IMR-90 (cell line): ENCODE results near the gene RGS9. TPM values are rescaled to one million over a fixed set of nuclear protein-coding genes. Genes with fewer than 3 reads are reported as not detected.
A peak's percentile ranks its signal among the peaks of the same experiment; 100 is the strongest.

ENCODE experiments used
- ATAC-seq: fragments of 200-7000 bp; cut with Tn5 transposase; 2 replicates; pipeline ENCODE4 v1.9.1; 2020; ENCODE audit warnings: low read depth, mild to moderate bottlenecking, moderate library complexity
- BruUV-seq: library from RNA; stranded (reverse); fragments of 400-500 nt; replicated peaks from 2 replicates; lab custom pipeline; 2021; lab: Mats Ljungman, UMichigan
- CTCF ChIA-PET: fragments of 300-600 bp; formaldehyde crosslinking; extraction: SDS; loops from one replicate; lab custom pipeline; 2021; ENCODE audit warnings: antibody characterized with exemption; lab: Yijun Ruan, JAX
- POLR2A ChIA-PET: fragments of 300-600 bp; sonication (Branson Sonifier 250); formaldehyde crosslinking; loops from one replicate; lab custom pipeline; 2022; ENCODE audit warnings: antibody characterized with exemption; ENCODE audit not compliant: unreplicated experiment; lab: Charles Lee
- DNase-seq: peaks from one replicate; pipeline ENCODE4 v3.0.0; 2013
- H2AFZ ChIP-seq: replicated peaks from 2 replicates; pipeline ENCODE3; 2013; ENCODE audit warnings: low read length, mild to moderate bottlenecking; ENCODE audit not compliant: poor library complexity
- H2AK5ac ChIP-seq: 2 replicates; pipeline ENCODE4 v1.6.1; 2013; ENCODE audit warnings: low read depth, low read length, inconsistent platforms
- H2AK9ac ChIP-seq: replicated peaks from 2 replicates; pipeline ENCODE3; 2013; ENCODE audit warnings: mild to moderate bottlenecking, low read depth, low read length, moderate library complexity; ENCODE audit not compliant: poor library complexity
- H2BK120ac ChIP-seq: 2 replicates; pipeline ENCODE4 v1.6.1; 2013; ENCODE audit warnings: low read depth, low read length, inconsistent platforms
- H2BK15ac ChIP-seq: 3 replicates; pipeline ENCODE4 v1.6.1; 2013; ENCODE audit warnings: low read depth, low read length, inconsistent platforms
- H2BK20ac ChIP-seq: 2 replicates; pipeline ENCODE4 v1.6.1; 2013; ENCODE audit warnings: low read depth, mild to moderate bottlenecking, inconsistent platforms, low read length, moderate library complexity
- H2BK5ac ChIP-seq: 2 replicates; pipeline ENCODE4 v1.6.1; 2013; ENCODE audit warnings: mild to moderate bottlenecking, low read depth, low read length, inconsistent platforms; ENCODE audit not compliant: poor library complexity, severe bottlenecking
- H3K14ac ChIP-seq: replicated peaks from 2 replicates; pipeline ENCODE4 v1.6.1; 2013; ENCODE audit warnings: low read depth, low read length, inconsistent platforms
- H3K18ac ChIP-seq: 2 replicates; pipeline ENCODE4 v1.6.1; 2013; ENCODE audit warnings: low read depth, low read length, control low read depth
- H3K23ac ChIP-seq: 2 replicates; pipeline ENCODE4 v1.6.1; 2013; ENCODE audit warnings: low read depth, low read length, inconsistent platforms
- H3K27ac ChIP-seq: 2 replicates; pipeline ENCODE4 v1.5.1; 2013; ENCODE audit warnings: mild to moderate bottlenecking, control low read depth, low read length; ENCODE audit not compliant: insufficient read depth
- H3K27me3 ChIP-seq: 2 replicates; pipeline ENCODE4 v1.6.1; 2013; ENCODE audit warnings: low read length; ENCODE audit not compliant: control insufficient read depth, insufficient read depth
- H3K36me3 ChIP-seq: 2 replicates; pipeline ENCODE4 v1.6.1; 2013; ENCODE audit warnings: low read length, mixed read lengths; ENCODE audit not compliant: control insufficient read depth, insufficient read depth
- H3K4ac ChIP-seq: 2 replicates; pipeline ENCODE4 v1.6.1; 2013; ENCODE audit warnings: low read depth, low read length, inconsistent platforms
- H3K4me1 ChIP-seq: 2 replicates; pipeline ENCODE4 v1.6.1; 2013; ENCODE audit warnings: low read length, mixed read lengths; ENCODE audit not compliant: control insufficient read depth, insufficient read depth
- H3K4me2 ChIP-seq: 2 replicates; pipeline ENCODE4 v1.6.1; 2013; ENCODE audit warnings: low read depth, mild to moderate bottlenecking, control low read depth, low read length, moderate library complexity
- H3K4me3 ChIP-seq: 2 replicates; pipeline ENCODE4 v1.5.1; 2013; ENCODE audit warnings: low read depth, mild to moderate bottlenecking, control low read depth, low read length, moderate library complexity; ENCODE audit not compliant: insufficient read depth
- H3K56ac ChIP-seq: 2 replicates; pipeline ENCODE4 v1.6.1; 2013; ENCODE audit warnings: low read length, inconsistent platforms; ENCODE audit not compliant: insufficient read depth; ENCODE audit errors: extremely low read depth
- H3K79me1 ChIP-seq, 2 experiments: 2 replicates each; pipeline ENCODE4 v1.6.1; 2013; ENCODE audit warnings: low read length in 2 of 2, inconsistent platforms in 1 of 2, low read depth in 1 of 2
- H3K9ac ChIP-seq: 2 replicates; pipeline ENCODE4 v1.6.1; 2013; ENCODE audit warnings: low read depth, low read length, control low read depth
- H3K9me1 ChIP-seq: 2 replicates; pipeline ENCODE4 v1.6.1; 2013; ENCODE audit warnings: low read length, inconsistent platforms; ENCODE audit not compliant: insufficient read depth
- H3K9me3 ChIP-seq: 2 replicates; pipeline ENCODE4 v1.6.1; 2013; ENCODE audit warnings: low read length; ENCODE audit not compliant: control insufficient read depth, insufficient read depth
- H4K20me1 ChIP-seq: 2 replicates; pipeline ENCODE4 v1.6.1; 2013; ENCODE audit warnings: low read length, inconsistent platforms; ENCODE audit not compliant: insufficient read depth
- H4K5ac ChIP-seq: 2 replicates; pipeline ENCODE4 v1.6.1; 2013; ENCODE audit warnings: mild to moderate bottlenecking, low read depth, low read length, control low read depth
- H4K8ac ChIP-seq, 2 experiments: 2 replicates each; pipeline ENCODE4 v1.6.1; 2013; ENCODE audit warnings: low read depth in 2 of 2, low read length in 2 of 2, control low read depth in 1 of 2, inconsistent platforms in 1 of 2
- H4K91ac ChIP-seq: 2 replicates; pipeline ENCODE4 v1.6.1; 2013; ENCODE audit warnings: low read depth, low read length, inconsistent platforms; ENCODE audit not compliant: insufficient read depth
- FOS ChIP-seq: fragments of 150-350 bp; IDR thresholded peaks from 2 replicates; pipeline ENCODE4 v1.6.1; 2016; ENCODE audit warnings: low read depth, low read length
- MAFK ChIP-seq: IDR thresholded peaks from 2 replicates; pipeline ENCODE4 v1.6.1; 2012; ENCODE audit warnings: low read depth, low read length, improper control_type of control experiment
- MAZ ChIP-seq: IDR thresholded peaks from 2 replicates; pipeline ENCODE4 v1.6.1; 2012; ENCODE audit warnings: low read depth, mild to moderate bottlenecking, low read length, improper control_type of control experiment, moderate library complexity, borderline replicate concordance
- MXI1 ChIP-seq: IDR thresholded peaks from 2 replicates; pipeline ENCODE4 v1.6.1; 2012; ENCODE audit warnings: low read depth, mild to moderate bottlenecking, low read length, moderate library complexity, borderline replicate concordance
- NFE2L2 ChIP-seq: fragments of 150-350 bp; IDR thresholded peaks from 2 replicates; pipeline ENCODE4 v1.6.1; 2016; ENCODE audit warnings: low read depth, mild to moderate bottlenecking, low read length
- POLR2A ChIP-seq: IDR thresholded peaks from 2 replicates; pipeline ENCODE4 v1.6.1; 2012; ENCODE audit warnings: mild to moderate bottlenecking, low read depth, low read length
- SMC3 ChIP-seq: fragments of 150-350 bp; IDR thresholded peaks from 2 replicates; pipeline ENCODE4 v1.6.1; 2016; ENCODE audit warnings: low read depth, mild to moderate bottlenecking, antibody characterized with exemption, low read length, moderate library complexity
- WGBS, 2 experiments: methylation state at CpG; one replicate each; pipeline versions ENCODE4 v1.1.5 to v1.1.7; 2013; ENCODE audit warnings: missing lambda C conversion rate in 2 of 2; ENCODE audit not compliant: insufficient read length in 1 of 2; ENCODE audit errors: extremely low coverage in 2 of 2; 5-methylcytosine and 5-hydroxymethylcytosine counted together
- dilution Hi-C: fragments of 300-500 bp; cut with HindIII; formaldehyde crosslinking; loops from one replicate; pipeline ENCODE4 v1.14.3; 2018; ENCODE audit warnings: low sequenced_read_pairs; ENCODE audit not compliant: unreplicated experiment
- in situ Hi-C: fragments of 300-500 bp; cut with MboI; formaldehyde crosslinking; loops from 3 replicates; pipeline ENCODE4 v1.14.3; 2019; ENCODE audit warnings: low sequenced_read_pairs, inconsistent platforms, mixed read lengths
- intact Hi-C: fragments of 100-400 bp; cut with micrococcal nuclease; formaldehyde crosslinking; loops from 2 replicates; pipeline ENCODE4 v1.10.0; 2022
- polyA plus RNA-seq, 3 experiments: library from polyadenylated mRNA; depleted of rRNA; stranded (reverse); fragments of >200 nt; gene quantifications; 2 replicates each; pipeline ENCODE4 v1.2.3, GENCODE V29; 2012; ENCODE audit warnings: low replicate concordance in 1 of 3
- total RNA-seq: library from RNA; depleted of rRNA; stranded (reverse); fragments of >200 nt; gene quantifications from 2 replicates; pipeline ENCODE4 v1.2.3, GENCODE V29; 2012

Gene RGS9
- total and polyA plus RNA-seq, 2 of the 4 experiments (the other 2 are of a cell fraction), result 0.90 to 1.1 TPM

DNA sequence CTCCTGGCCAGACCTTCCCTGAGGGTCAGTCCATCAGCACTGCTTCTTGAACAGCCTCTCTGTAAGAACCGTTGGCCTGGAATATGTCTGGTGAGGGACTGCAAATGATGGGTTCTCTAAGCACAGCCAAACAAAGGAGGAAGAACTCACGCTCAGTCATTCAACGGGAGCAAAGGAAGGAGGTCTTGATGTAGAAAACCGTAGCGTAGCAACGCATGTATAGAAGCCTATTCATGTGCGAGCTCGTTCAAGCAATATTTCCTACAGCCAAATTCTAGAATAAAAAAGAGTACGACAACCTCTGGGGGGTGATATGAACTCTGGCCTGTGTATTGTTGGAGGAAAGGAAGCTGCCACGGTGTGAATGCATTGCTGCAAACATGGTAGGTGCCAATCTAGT lies 64.2 kb downstream of the RGS9 start:
- no peak overlapping the region for H2AK9ac ChIP-seq
- H3K56ac ChIP-seq, result no peak overlapping the region
- H3K36me3 ChIP-seq, result no peaks in the 10 kb centered on the region
- no peak for TF ChIP-seq MAZ
- TF ChIP-seq MAFK, result no peak
- TF ChIP-seq POLR2A, result no peak
- TF ChIP-seq MXI1, result no peak
- no peak for TF ChIP-seq SMC3
- no peak for TF ChIP-seq NFE2L2
- no peak for TF ChIP-seq FOS
- no peaks in the 10 kb centered on the region; the same call in 1 of the 2 replicates for H3K27me3 ChIP-seq
- ChIA-PET CTCF (no interaction called here), POLR2A (no interaction called here)
- no peak overlapping the region for H3K23ac ChIP-seq
- DNase-seq, result no peak
- H4K91ac ChIP-seq, result no peak overlapping the region
- no peak overlapping the region for H2BK20ac ChIP-seq
- no peak overlapping the region for H4K5ac ChIP-seq
- H4K8ac ChIP-seq, result no peak overlapping the region
- no peak overlapping the region for H3K14ac ChIP-seq
- intact Hi-C loops, result no loop called here
- no peak for ATAC-seq
- no peak overlapping the region for H2BK15ac ChIP-seq
- H3K79me1 ChIP-seq, result no peaks in the 10 kb centered on the region
- no peak overlapping the region for H3K4ac ChIP-seq
- peak overlapping the region; percentile 51 for H2AFZ ChIP-seq
- H2BK120ac ChIP-seq, result no peak overlapping the region
- H4K20me1 ChIP-seq, result no peaks in the 10 kb centered on the region
- dilution Hi-C loops, result no loop called here
- no peaks in the 10 kb centered on the region; the same call in 1 of the 2 replicates for H3K4me1 ChIP-seq
- BruUV-seq, result no TSS peak
- H3K27ac ChIP-seq, result no peak overlapping the region
- WGBS, 2 experiments, result 75% methylated on average over 2 of the region's 10 CpGs; no CpG with 5 or more reads in 1 of the 2 experiments
- in situ Hi-C loops, result no loop called here
- H3K9me1 ChIP-seq, result peaks cover 8% of the 10 kb centered on the region; the same call in 1 of the 2 replicates
- H3K4me3 ChIP-seq, result no peak overlapping the region
- no peak overlapping the region for H3K18ac ChIP-seq
- H2AK5ac ChIP-seq, result no peak overlapping the region
- H3K9me3 ChIP-seq, result no peaks in the 10 kb centered on the region
- no peak overlapping the region for H3K9ac ChIP-seq
- H2BK5ac ChIP-seq, result no peak overlapping the region
- no peak overlapping the region for H3K4me2 ChIP-seq
